IPS-NIHi11 (cell line): ENCODE measurements around the gene KIF5B.
"Not testable (repeated sequence)": the region's sequence is repeated elsewhere in the genome, so short reads cannot be mapped to it uniquely, and the experiment has no call there.

Experiments used
- DNase-seq: peaks from one replicate; pipeline ENCODE4 v3.0.0; 2012; ENCODE audit warnings: mixed read lengths, low spot score

The KIF5B gene

DNA sequence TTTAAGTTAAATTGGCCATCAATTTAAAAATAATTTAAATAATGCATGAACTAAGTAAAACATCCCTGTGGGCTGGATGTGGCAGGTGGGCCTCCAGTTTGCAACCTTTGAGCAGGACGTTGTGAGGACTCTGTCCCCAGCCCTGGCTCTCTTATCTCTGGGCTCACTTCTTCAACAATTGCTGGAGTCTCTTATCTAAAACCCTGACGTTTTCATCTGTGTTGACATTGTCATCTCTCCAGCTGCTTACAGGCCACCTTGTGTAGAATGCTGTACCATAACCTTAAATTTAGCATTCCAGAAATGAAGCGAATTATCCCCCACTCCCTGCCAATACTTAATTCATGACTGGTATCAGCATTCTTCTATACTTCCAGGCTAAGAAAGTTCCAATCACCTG, 3.2 kb upstream of the KIF5B start:
- no peak for DNase-seq

DNA sequence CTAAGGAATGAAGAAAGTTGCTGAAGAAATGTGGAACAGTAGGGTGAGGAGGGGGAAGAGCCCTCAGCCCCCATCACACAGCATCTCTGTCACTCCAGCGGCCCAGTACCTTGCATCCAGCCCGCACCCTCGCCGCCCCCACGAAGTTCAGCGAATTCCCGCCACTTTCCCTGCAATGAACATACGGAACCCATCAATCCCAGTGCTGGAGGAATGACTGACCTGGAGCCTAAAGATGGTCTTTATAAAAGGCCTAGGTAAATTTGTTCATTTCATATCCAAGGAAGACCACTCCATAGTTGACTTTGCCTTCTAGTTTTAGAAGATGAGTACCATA, 779 bp upstream of the KIF5B start:
- DNase-seq = no peak

DNA sequence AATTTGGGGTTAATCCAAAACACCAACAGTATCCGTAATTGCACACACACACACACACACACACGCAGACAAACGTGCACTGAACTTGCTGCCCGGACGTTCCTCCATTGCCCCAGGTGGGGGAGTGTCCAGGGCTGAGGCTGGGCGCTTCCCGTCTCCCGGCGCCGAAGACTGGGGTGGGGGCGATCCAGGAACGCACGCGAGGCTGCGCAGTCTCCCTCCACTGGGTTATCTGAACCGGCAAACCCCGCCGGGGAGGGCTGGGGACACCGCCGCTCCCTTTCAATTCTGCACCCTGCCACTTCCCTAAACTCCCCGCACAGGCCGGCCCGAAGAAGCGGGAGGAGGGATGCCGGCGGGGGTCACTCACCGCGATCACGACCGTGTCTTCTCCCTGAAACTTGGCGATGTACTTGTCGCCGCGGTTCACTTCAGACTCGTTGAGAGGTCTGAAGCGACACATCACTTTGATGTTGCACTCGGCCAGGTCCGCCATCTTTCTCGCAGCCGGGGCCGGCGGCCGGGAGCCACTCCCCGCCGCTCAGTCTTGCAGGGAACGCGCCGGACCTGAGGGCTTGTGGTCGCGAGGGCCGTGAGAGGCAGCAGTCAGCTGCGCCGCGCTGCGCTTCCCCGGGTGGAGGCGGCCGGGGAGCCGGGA, 618 bp downstream of the KIF5B start:
- peak; percentile 72 for DNase-seq

DNA sequence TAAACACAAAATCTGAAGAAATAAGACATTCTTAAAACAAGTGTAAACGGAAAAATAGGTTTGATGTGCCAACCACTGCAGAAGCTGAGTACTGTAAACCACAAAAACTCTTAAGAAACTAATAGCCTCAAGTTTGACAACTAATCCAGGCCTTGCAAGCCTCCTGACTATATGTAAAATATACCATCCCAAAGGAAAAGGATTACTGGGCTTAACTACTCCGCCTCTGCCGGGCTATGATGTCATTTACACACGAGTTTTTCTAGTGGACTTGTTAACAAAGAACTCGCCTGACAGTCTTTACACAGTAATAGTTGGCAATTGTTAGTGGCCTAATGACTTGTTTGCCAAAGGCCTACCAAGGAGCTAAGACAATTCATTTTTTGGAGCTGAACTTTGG, 2.1 kb downstream of the KIF5B start:
- DNase-seq = no peak

DNA sequence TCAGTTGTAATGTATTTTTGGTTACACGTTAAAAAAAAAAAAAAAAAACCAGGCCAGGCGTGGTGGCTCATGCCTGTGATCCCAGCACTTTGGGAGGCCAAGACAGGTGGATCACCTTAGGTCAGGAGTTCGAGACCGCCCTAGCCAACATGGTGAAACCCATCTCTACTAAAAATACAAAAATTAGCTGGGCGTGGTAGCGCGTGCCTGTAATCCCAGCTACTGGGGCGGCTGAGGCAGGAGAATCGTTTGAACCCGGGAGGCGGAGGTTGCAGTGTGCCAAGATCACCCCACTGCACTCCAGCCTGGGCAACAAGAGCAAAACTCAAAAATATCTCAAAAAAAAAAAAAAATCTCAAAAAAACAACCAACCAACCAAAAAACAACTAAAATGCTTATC, 2.8 kb downstream of the KIF5B start:
- DNase-seq = not testable (repeated sequence)

DNA sequence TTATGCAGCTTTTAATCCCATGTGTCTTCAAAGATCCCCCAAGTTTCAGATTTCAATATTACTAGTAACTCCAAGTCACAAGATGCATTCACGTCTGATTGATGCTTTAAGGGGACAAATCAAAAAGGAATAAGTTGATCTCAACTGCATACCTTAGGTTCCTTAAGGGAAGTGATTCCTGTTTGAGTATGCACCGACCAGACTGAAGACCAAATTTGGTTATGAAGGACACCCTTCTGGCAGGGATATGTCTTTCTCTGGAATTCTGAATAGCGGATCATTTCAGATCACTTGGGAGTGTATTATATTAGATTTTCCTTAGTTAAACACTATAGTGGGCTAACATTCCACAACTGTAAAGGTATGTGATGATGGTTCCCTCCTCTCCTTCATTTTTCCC, 4.3 kb downstream of the KIF5B start:
- DNase-seq = no peak

DNA sequence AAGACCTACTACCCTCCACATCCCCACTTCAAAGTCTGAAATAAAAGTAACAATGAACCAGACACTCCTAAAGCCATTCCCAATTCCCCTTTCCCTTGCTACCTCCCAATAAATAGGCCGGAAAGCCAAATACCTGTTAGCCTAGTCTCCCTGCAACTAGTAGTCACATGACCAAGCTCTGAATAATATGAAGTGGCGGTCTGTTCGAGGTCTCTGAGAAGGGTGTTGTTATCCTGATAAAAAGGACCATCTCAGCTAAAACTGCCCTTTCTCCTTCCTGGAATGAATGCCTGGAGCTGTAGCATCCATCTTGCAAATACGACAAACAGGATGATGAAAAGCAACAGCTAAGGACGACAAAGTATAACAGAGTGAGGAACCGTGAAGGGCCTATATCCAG, 6.0 kb downstream of the KIF5B start:
- no peak for DNase-seq

DNA sequence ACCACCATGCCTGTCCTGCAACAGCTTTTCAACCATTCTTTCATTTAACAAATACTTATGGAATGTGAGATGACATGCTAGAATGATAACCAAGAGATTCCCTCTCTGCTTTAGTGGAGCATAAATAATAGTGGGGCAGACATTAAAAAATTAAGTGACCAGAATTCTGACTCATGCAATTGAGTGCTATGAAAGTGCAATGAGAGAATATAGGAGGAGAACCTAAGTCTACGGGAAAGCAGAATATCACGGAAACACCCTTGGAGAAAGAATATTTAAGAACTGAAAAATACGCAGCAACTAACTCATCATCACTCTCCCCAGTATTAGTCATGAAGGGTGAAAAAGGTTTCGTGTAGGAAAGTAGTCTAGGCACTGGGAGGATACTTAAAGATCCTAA, 7.1 kb downstream of the KIF5B start:
- DNase-seq = no peak

DNA sequence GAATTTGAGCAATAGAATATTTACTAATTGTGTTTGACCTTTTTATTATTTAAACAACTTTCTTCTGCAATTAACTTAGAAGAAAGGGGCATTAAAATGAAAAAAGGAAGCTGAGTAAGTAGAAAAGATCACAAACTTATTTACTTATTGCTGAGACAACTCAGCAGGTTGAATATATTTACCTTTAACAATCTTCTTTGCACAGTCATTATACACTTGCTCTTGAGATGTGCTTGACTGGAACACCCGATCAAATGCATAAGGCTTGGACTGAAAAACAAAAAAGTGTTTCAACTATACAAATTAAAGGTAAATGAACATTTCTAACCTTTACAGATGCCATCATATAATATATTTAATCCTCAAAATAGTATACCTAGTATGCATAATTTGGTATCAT, 7.9 kb downstream of the KIF5B start:
- DNase-seq = no peak

DNA sequence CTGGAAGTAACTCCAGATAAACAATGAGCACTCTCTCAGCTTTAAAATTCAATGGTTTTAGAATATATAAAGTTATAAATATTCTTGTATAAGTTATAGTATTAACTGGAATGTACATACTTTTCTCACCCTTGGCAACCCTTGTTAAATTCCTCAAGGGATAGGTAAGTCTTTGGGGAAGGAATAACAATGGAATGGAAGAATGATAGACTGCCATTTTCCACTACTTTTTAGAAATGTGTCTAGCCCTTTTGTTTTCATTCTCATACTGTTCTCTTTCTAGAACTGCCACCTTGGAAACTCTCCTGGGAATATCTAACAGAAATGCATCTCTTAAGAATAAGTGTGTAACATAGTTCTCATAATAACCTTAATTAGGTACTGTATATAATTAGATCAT, 8.3 kb downstream of the KIF5B start:
- no peak for DNase-seq

DNA sequence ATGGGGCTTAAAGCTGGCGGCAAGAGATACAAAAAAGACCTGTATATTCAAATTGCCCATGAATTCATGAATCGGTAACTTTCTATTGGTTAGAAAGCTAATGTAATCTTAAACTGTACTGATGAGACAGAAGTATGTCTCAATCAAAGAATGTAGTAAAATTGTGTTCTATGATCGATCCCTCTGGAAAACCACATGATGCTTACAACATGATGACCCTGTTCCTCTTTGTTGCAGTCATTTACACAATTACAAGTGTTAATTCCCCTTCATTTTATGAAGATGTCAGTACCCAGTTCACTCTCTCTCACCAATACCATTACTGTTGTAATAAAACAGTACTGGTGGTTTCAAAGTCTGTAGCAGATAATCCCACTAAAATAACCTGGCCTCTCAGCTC, 10.1 kb downstream of the KIF5B start:
- DNase-seq = no peak

DNA sequence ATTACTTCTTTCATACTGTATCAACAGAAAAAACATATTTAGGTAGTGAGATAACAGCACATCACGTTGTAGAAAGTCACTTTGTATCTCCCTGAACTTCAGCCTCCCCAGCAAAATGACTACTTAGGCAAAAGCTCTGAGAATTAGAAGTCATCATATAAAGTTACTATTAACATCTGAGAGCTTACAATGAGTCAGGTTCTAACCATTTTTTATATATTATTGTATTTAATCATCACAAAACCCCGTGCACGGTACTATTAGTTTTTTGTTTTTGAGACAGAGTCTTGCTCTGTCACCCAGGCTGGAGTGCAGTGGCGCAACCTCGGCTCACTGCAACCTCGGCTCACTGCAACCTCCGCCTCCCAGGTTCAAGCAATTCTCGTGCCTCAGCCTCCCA, 13.5 kb downstream of the KIF5B start:
- not testable (repeated sequence) for DNase-seq

DNA sequence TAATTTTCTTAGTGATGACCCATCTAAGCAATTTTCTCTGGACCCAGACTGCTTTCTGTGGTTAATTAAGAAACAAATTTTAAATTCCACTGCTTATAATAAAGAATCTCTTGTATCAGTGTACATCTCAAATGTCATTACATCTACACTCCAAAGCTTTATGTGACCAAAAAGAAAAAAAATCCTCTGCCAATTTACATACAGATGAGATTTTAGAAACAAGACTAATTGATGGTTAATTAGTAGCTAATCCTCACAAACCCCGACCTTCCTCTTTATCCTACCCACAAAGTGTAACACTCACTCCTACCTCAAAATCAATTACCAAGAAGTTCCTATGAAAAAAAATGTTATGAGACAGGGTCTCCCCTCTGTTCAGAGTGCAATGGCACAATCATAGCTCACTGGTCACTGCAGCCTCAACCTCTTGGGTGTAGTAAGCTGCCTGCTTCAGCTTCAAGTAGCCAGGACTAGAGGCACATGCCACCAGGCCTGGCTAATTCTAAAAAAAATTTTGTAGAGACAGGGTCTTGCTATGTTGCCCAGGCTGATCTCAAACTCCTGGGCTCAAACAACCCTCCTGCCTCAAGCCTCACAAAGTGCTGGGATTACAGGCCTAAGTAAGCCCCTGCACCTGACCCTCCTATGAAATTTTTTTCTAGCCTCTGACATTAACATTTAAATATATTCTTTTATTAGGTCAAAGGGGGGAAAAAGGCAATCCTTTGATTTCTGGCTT, 14.8 kb downstream of the KIF5B start:
- DNase-seq = no peak

DNA sequence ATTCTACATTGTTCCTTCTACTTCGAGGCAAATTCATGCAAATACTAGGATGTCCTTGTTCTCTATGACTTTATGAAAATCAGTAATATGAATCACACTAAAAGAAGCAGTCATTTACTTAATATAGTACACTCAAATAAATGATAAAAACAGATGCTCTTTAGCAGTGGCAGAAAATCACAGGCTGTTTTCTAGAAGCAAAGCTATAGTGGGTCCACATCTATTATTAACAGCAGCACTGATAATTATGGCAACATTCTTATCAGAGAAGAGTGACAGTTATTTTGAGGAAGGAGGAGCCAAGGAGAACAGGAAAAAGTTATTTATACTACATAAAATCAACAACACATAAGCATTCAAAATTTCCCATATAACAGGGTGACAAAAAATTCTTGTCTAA, 16.5 kb downstream of the KIF5B start:
- DNase-seq = no peak

DNA sequence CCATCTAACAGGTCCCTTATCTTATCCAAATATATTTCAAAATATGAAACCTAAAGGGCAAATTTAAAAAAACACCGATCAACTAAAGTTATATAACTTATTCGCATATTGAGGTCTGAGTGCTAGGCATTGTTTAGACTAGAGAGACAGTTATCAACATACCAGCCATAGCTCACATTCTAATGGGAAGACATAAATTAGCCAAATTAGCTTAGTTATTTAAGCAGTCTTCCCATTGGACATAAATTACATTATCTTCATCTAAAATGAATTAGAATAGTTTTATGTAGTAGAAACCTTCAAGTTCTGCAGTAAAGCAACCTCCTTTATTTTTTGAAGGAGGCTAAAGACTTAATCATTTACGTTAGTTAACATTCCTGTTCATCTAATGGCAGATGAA, 17.4 kb downstream of the KIF5B start:
- DNase-seq = no peak

DNA sequence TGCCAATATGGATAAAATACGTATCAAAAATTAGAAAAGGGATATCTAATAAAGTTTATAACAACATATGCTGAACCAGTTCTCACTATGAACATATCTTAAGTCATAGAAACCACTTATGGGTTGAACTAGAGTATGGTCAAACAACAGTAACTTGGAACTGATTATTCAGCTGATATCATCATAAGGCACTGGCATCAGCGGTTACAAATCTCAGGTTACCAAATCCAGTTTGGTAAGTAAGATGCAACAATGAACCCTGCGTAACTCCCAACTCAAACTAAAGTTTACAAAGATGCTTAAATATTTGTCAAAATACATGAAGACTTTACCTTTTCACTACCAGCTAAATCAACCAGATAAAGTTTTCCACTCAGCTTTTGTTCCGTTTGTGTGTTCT, 19.3 kb downstream of the KIF5B start:
- DNase-seq = no peak

DNA sequence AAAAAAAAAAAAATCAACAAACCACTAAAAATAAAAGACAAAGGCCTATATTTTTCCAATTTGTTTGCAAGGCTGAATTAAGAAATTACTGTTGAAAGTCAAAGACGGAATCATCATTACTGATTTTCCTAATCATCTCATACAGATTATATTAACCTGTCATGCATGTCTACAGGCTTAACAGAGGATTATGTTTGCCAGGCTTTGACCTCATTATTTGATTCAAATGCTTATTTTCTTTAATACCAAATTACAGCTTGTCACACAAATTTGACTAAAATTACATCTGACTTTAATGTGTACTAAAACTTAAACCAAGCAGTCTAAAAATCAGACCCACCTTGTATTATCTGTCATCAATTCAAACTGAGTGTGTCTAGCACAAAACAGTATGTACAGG, 21.2 kb downstream of the KIF5B start:
- DNase-seq = no peak

DNA sequence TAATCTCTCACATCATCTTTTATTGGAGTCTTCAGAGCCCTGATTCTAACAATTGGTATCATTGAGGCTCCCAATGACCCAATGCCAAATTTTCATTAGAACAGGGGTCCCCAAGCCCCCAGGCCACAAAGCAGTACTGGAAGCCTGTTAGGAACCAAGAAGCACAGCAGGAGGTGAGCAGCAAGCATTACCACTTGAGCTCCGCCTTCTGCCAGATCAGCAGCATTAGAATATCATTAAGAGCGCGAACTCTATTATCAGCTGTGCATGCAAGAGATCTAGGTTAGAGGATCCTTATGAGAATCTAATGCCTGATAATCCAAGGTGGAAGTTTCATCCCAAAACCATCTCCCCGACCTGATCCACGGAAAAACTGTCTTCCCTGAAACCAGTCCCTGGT, 23.1 kb downstream of the KIF5B start:
- DNase-seq = no peak

DNA sequence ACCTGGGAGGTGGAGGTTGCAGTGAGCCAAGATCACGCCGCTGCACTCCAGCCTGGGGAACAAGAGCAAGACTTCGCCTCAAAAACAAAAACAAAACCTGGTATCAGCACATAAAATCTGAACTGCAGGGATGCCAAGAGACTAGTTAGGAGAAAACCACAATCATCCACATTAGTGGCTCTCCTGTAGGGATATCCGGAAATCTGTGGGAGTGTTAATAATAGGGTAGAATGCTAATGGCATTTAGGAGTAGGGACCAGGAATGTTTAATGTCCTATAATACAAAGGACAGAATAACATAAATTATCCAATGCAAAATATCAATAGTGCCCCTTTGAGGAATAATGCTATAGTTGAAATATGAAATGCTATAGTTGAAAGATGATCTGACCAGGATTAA, 24.3 kb downstream of the KIF5B start:
- no peak for DNase-seq

DNA sequence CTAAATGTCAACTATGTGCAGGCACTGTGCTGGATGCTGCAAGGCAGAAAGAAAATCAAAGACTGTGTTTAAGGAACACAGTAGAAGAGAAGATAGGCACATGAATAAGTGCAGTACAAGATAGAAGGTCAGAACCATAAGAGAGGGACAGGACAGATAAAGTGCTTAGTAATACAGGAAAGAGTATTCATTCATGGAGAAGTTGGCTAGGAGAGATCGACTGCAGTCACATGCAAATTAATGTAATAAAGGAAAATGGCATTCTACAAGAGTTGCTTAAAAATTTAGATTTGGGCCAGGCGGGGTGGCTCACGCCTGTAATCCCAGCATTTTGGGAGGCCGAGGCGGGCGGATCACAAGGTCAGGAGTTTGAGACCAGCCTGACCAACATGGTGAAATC, 24.8 kb downstream of the KIF5B start:
- no peak for DNase-seq

DNA sequence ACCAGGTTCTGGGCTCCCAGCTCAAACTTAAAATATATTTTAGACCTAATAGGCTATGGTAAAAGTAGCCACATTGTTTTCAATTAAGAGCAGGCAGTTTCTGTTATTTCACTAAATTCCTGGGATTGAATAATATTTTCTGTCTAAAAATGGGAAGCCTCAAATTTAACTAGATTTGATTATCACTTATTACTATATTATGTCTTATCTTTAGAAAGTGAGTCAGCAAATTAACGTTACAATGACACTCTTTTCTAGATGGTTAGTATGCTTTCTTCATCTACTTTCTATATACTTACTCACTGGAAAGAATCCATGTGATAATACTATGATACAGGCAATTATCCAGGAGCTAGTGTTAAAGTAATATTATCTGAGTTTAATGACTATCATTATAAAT, 27.5 kb downstream of the KIF5B start:
- DNase-seq = no peak

DNA sequence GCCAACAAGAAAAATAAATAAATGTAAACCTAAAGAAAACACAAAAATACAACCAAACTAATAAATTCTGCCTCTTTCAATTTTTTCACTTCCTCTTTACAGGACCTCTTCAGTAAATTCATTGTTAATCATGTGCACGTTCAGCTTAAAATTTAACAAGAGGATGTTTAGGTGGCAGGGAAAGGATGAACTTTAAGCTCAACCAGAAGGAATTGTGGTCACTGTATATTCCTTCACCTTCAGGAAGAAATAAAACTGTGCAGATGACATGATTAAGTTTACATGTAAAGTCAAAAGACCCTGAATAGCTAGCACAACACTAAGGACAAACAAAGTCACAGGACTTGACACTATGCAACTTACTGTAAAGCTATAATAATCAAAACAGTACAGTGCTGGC, 33.0 kb downstream of the KIF5B start:
- no peak for DNase-seq

DNA sequence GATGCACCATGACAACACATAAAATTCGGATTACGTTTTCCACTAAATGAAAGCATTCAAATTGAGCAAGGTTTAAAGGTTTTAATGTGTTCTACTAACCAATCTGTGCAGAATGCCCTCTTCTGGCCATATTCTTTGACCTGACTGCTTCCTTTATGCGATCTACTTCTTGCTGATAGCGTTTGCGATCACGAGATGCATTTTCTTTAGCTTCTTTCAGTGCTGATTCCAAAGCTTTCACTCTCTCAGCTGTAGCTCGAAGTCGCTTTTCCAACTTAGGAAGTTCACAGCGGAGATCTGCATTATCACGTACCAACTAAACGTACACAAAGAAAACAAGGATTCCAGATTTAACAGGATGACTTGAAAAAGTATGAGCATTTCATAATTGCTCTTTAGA, 39.2 kb downstream of the KIF5B start:
- no peak for DNase-seq

DNA sequence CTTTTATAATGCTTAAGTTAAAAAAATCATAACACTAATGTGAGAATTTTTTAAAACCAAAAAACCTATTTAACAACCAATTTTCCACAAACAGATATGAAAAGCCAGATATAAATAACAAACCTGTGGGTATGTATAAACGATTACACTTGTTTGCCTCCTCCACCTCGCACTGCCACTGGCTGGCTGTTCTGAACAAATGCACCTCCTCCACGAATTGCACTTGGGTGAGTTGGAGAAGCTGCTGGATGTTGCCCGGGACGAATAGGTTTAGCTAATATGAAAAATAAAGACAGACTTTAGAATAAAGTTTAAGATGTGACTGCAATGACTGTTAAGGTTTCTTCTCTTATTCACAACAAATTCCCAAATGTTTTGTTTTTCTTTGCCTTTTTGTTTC, 40.8 kb downstream of the KIF5B start:
- no peak for DNase-seq
